ENCODE results near the gene ARPP21.

GRCh38 chr3:35748144-35748543 is 108.8 kb downstream of the ARPP21 start:
- TF ChIP-seq CTCF (IDR thresholded peaks at IDR 0.05; ENCODE audit: low read depth, low read length) (no peak), EZH2phosphoT487 (IDR thresholded peaks at IDR 0.05; ENCODE audit: low read depth) (no peak)
